H1 (cell line): ENCODE data around the gene PRKAR1B. TPM values are rescaled to one million over a fixed set of nuclear protein-coding genes. Genes with fewer than 3 reads are reported as not detected.

Source experiments
- ATF3 ChIP-seq: IDR thresholded peaks from 2 replicates; pipeline ENCODE4 v1.6.1; 2011; ENCODE audit warnings: low read depth, mild to moderate bottlenecking, low read length; ENCODE audit not compliant: insufficient read depth
- CBX8 ChIP-seq: fragments of 300-800, 300-1000 bp; sonication (generic); IDR thresholded peaks from 2 replicates; pipeline ENCODE4 v1.7.1; 2016; ENCODE audit warnings: low read depth, low read length, borderline replicate concordance
- CHD7 ChIP-seq: fragments of 300-600 bp; sonication (generic); IDR thresholded peaks from 2 replicates; pipeline ENCODE4 v1.7.1; 2012; ENCODE audit warnings: low read length, moderate library complexity, mild to moderate bottlenecking, inconsistent platforms; ENCODE audit not compliant: insufficient replicate concordance
- NRF1 ChIP-seq: IDR thresholded peaks from 2 replicates; pipeline ENCODE4 v1.6.1; 2011; ENCODE audit warnings: mild to moderate bottlenecking, low read depth, low read length, improper control_type of control experiment
- PHF8 ChIP-seq: fragments of 200-600 bp; sonication (generic); conservative IDR thresholded peaks from 2 replicates; pipeline ENCODE4 v1.7.1; 2012; ENCODE audit warnings: low read depth, mild to moderate bottlenecking, inconsistent platforms, low read length, moderate library complexity
- SP1 ChIP-seq: IDR thresholded peaks from 2 replicates; pipeline ENCODE4 v1.6.1; 2011; ENCODE audit warnings: low read depth, low read length
- TAF7 ChIP-seq: optimal IDR thresholded peaks from 2 replicates; pipeline ENCODE3; 2011; ENCODE audit warnings: low read depth, mild to moderate bottlenecking, inconsistent platforms, low read length, moderate library complexity, borderline replicate concordance
- TCF12 ChIP-seq: IDR thresholded peaks from 2 replicates; pipeline ENCODE4 v1.6.1; 2011; ENCODE audit warnings: low read depth, mild to moderate bottlenecking, low read length
- TEAD4 ChIP-seq: IDR thresholded peaks from 2 replicates; pipeline ENCODE4 v1.6.1; 2012; ENCODE audit warnings: low read depth, low read length, inconsistent platforms, mixed read lengths
- polyA plus RNA-seq, 7 experiments: library from polyadenylated mRNA; depleted of rRNA in 3 of 7; stranded (reverse) in 5 of 7; unstranded in 2 of 7; fragments of >200 nt in 5 of 7; fragments of 200-250 nt in 2 of 7; gene quantifications; 1 replicate in 5 of 7; 2 replicates in 1 of 7; 4 replicates in 1 of 7; pipeline versions ENCODE4 v1.2.1 to v1.2.3, GENCODE V29; 2011 to 2013; ENCODE audit warnings: missing spikeins in 2 of 7, mixed read lengths in 2 of 7
- total RNA-seq: library from RNA; stranded (reverse); fragmentation: NEBNext Ultra II Directional; extraction: Animal tissue kit (Norgen Biotek cat#: 25700); gene quantifications from 2 replicates; pipeline ENCODE4 v1.2.1, GENCODE V29; 2021

The PRKAR1B gene
- total and polyA plus RNA-seq, 2 of the 8 experiments (the other 6 are each of a cell fraction or from before 2014, with no cell fraction given) = 12.3 to 55.7 TPM

GRCh38 chr7:770336-770735, 43.3 kb upstream of the PRKAR1B start (continued):
- TF ChIP-seq CBX8 (no peak), TAF7 (no peak), SP1 (no peak), PHF8 (no peak), ATF3 (no peak), TCF12 (no peak), TEAD4 (no peak), CHD7 (no peak), NRF1 (no peak)
